PC-3 (cell line): ENCODE data around the gene ARVCF. TPM values are rescaled to one million over a fixed set of nuclear protein-coding genes. Genes with fewer than 3 reads are reported as not detected.

Experiments
- ATAC-seq: fragments of 200-7000 bp; cut with Tn5 transposase; 2 replicates; pipeline ENCODE4 v1.9.1; 2020; ENCODE audit warnings: mild to moderate bottlenecking, moderate library complexity
- BruUV-seq: library from RNA; stranded (reverse); fragments of 400-500 nt; replicated peaks from 2 replicates; lab custom pipeline; 2021; lab: Mats Ljungman, UMichigan
- CTCF ChIA-PET: fragments of 300-600 bp; sonication (Branson Sonifier 250); formaldehyde crosslinking; loops from one replicate; lab custom pipeline; 2022; ENCODE audit warnings: antibody characterized with exemption; lab: Charles Lee
- POLR2A ChIA-PET: fragments of 300-600 bp; sonication (Branson Sonifier 250); formaldehyde crosslinking; loops from one replicate; lab custom pipeline; 2022; ENCODE audit warnings: antibody characterized with exemption; ENCODE audit not compliant: unreplicated experiment; lab: Charles Lee
- DNase-seq: peaks from one replicate; pipeline ENCODE4 v3.0.0-alpha.2; 2015
- H2AFZ ChIP-seq: fragments of 300-600 bp; sonication (generic); 2 replicates; pipeline ENCODE4 v1.6.0; 2016; ENCODE audit warnings: antibody characterized with exemption, low read length
- H3F3A ChIP-seq: fragments of 300-600 bp; sonication (generic); one replicate; pipeline ENCODE4 v1.6.0; 2017; ENCODE audit warnings: antibody characterized with exemption, low read length, control low read depth, mild to moderate bottlenecking; ENCODE audit not compliant: unreplicated experiment
- H3K27ac ChIP-seq: fragments of 300-600 bp; sonication (generic); 2 replicates; pipeline ENCODE4 v1.5.1; 2016; ENCODE audit warnings: mild to moderate bottlenecking, low read length
- H3K27me3 ChIP-seq: fragments of 300-600 bp; sonication (generic); 2 replicates; pipeline ENCODE4 v1.6.1; 2016; ENCODE audit warnings: low read length, mixed read lengths
- H3K36me3 ChIP-seq: fragments of 300-600 bp; sonication (generic); 2 replicates; pipeline ENCODE4 v1.6.1; 2016; ENCODE audit warnings: low read depth, mixed run types, low read length, mixed read lengths
- H3K4me1 ChIP-seq: fragments of 300-600 bp; sonication (generic); 2 replicates; pipeline ENCODE4 v1.5.1; 2016; ENCODE audit warnings: low read length; ENCODE audit not compliant: insufficient read depth
- H3K4me2 ChIP-seq: fragments of 300-600 bp; sonication (generic); 2 replicates; pipeline ENCODE4 v1.6.0; 2016; ENCODE audit warnings: low read length
- H3K4me3 ChIP-seq: fragments of 300-600 bp; sonication (generic); 2 replicates; pipeline ENCODE4 v1.5.1; 2016; ENCODE audit warnings: mild to moderate bottlenecking, low read length, mixed read lengths
- H3K79me2 ChIP-seq: fragments of 300-600 bp; sonication (generic); 2 replicates; pipeline ENCODE4 v1.6.1; 2017; ENCODE audit warnings: low read length, mixed read lengths
- H3K9ac ChIP-seq: fragments of 300-600 bp; sonication (generic); 2 replicates; pipeline ENCODE4 v1.6.0; 2016; ENCODE audit warnings: mild to moderate bottlenecking, low read length
- H3K9me2 ChIP-seq: fragments of 300-600 bp; sonication (generic); replicated peaks from 2 replicates; pipeline ENCODE4 v1.6.1; 2016; ENCODE audit warnings: mixed run types, low read length, mixed read lengths
- H3K9me3 ChIP-seq: fragments of 300-600 bp; sonication (generic); 2 replicates; pipeline ENCODE4 v1.6.1; 2016; ENCODE audit warnings: low read length, mixed read lengths
- H4K20me1 ChIP-seq: fragments of 300-600 bp; sonication (generic); 2 replicates; pipeline ENCODE4 v1.6.1; 2016; ENCODE audit warnings: low read length, mixed read lengths
- EZH2 ChIP-seq: fragments of 300-600 bp; sonication (generic); IDR thresholded peaks from one replicate; pipeline ENCODE4 v1.6.1; 2017; ENCODE audit warnings: antibody characterized with exemption, mild to moderate bottlenecking, low read length; ENCODE audit not compliant: unreplicated experiment
- EZH2phosphoT487 ChIP-seq: fragments of 300-600 bp; sonication (generic); IDR thresholded peaks from 2 replicates; pipeline ENCODE4 v1.6.1; 2018; ENCODE audit warnings: mild to moderate bottlenecking, antibody characterized with exemption, low read length, borderline replicate concordance
- intact Hi-C: fragments of 100-400 bp; cut with micrococcal nuclease; formaldehyde crosslinking; loops from 2 replicates; pipeline ENCODE4 v1.9.0; 2023
- total RNA-seq: library from RNA; depleted of rRNA; stranded (reverse); fragments of >200 nt; gene quantifications from 2 replicates; pipeline ENCODE4 v1.2.3, GENCODE V29; 2014
- TF ChIP-seq, protein P1 (sequence below): fragments of 300-600 bp; sonication (generic); conservative IDR thresholded peaks from 2 replicates; pipeline ENCODE4 v1.5.1; 2017; ENCODE audit warnings: antibody characterized with exemption, low read depth, mild to moderate bottlenecking, low read length

Gene ARVCF
- total RNA-seq, 1 experiment from 2014 or later, result 20.0 TPM

- TF ChIP-seq, protein P1, sequence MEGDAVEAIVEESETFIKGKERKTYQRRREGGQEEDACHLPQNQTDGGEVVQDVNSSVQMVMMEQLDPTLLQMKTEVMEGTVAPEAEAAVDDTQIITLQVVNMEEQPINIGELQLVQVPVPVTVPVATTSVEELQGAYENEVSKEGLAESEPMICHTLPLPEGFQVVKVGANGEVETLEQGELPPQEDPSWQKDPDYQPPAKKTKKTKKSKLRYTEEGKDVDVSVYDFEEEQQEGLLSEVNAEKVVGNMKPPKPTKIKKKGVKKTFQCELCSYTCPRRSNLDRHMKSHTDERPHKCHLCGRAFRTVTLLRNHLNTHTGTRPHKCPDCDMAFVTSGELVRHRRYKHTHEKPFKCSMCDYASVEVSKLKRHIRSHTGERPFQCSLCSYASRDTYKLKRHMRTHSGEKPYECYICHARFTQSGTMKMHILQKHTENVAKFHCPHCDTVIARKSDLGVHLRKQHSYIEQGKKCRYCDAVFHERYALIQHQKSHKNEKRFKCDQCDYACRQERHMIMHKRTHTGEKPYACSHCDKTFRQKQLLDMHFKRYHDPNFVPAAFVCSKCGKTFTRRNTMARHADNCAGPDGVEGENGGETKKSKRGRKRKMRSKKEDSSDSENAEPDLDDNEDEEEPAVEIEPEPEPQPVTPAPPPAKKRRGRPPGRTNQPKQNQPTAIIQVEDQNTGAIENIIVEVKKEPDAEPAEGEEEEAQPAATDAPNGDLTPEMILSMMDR, result no peak
- no peak for TF ChIP-seq EZH2
- TF ChIP-seq EZH2phosphoT487, result no peak
- H2AFZ ChIP-seq, result no peak overlapping the region
- CTCF ChIA-PET, result interaction anchor here (0.6 to 1.0 kb wide), 2 partner anchors 26 to 218 kb away, joined by 4 to 5 read pairs; no protein-coding TSS in a partner anchor
- no peaks in the 10 kb centered on the region for H3K36me3 ChIP-seq
- H3F3A ChIP-seq, result no peaks in the 10 kb centered on the region
- H3K27ac ChIP-seq, result no peak overlapping the region
- ATAC-seq (no peak), DNase-seq (no peak)
- peaks cover 11% of the 10 kb centered on the region for H3K4me1 ChIP-seq
- intact Hi-C loops, result no loop called here
- POLR2A ChIA-PET, result no interaction called here
- no peak overlapping the region for H3K9ac ChIP-seq
- no peak overlapping the region for H3K4me2 ChIP-seq
- no peaks in the 10 kb centered on the region for H3K9me2 ChIP-seq
- no peak overlapping the region for H3K4me3 ChIP-seq
- no peaks in the 10 kb centered on the region for H3K27me3 ChIP-seq
- peaks cover 7% of the 10 kb centered on the region for H3K79me2 ChIP-seq
- no TSS peak for BruUV-seq
- no peaks in the 10 kb centered on the region for H3K9me3 ChIP-seq
- H4K20me1 ChIP-seq, result no peaks in the 10 kb centered on the region
Observed at GRCh38 chr22:19948057-19948760, 68.4 kb downstream of the ARVCF start.

GRCh38 chr22:19943082-19944026 lies 73.3 kb downstream of the ARVCF start:
- no peak overlapping the region for H2AFZ ChIP-seq
- peak; percentile 28 for DNase-seq
- peak overlapping the region; percentile 100 for H3K4me2 ChIP-seq
- H3K4me1 ChIP-seq, result peaks cover 23% of the 10 kb centered on the region
- intact Hi-C loops, result no loop called here
- H3K9me3 ChIP-seq, result no peaks in the 10 kb centered on the region
- ChIA-PET CTCF (interaction anchor here (0.5 kb wide), 1 partner anchor 13 kb away, joined by 14 read pairs; no protein-coding TSS in a partner anchor), POLR2A (no interaction called here)
- peak overlapping the region; percentile 95 for H3K9ac ChIP-seq
- H3K27ac ChIP-seq, result peak overlapping the region; percentile 25; the same call in 1 of the 2 replicates
- H3K9me2 ChIP-seq, result no peaks in the 10 kb centered on the region
- H3K36me3 ChIP-seq, result no peaks in the 10 kb centered on the region
- TF ChIP-seq, protein P1, result no peak
- TF ChIP-seq EZH2 (no peak), EZH2phosphoT487 (no peak)
- peak overlapping the region; percentile 93 for H3K4me3 ChIP-seq
- no peaks in the 10 kb centered on the region for H3F3A ChIP-seq
- H3K27me3 ChIP-seq, result no peaks in the 10 kb centered on the region
- no TSS peak for BruUV-seq
- H3K79me2 ChIP-seq, result peaks cover 38% of the 10 kb centered on the region
- no peaks in the 10 kb centered on the region for H4K20me1 ChIP-seq
- ATAC-seq, result no peak
